Loucy (cell line): Measurements from ENCODE around the gene PMFBP1.

Experiments used
- CTCF ChIP-seq: fragments of 200-600 bp; sonication (generic); conservative IDR thresholded peaks from 2 replicates; pipeline ENCODE4 v1.5.1; 2014; ENCODE audit warnings: mild to moderate bottlenecking, antibody characterized with exemption, low read length
- EZH2phosphoT487 ChIP-seq: fragments of 200-600 bp; IDR thresholded peaks from 2 replicates; pipeline ENCODE4 v1.6.1; 2018; ENCODE audit warnings: antibody characterized with exemption, mild to moderate bottlenecking, moderate library complexity, borderline replicate concordance

DNA sequence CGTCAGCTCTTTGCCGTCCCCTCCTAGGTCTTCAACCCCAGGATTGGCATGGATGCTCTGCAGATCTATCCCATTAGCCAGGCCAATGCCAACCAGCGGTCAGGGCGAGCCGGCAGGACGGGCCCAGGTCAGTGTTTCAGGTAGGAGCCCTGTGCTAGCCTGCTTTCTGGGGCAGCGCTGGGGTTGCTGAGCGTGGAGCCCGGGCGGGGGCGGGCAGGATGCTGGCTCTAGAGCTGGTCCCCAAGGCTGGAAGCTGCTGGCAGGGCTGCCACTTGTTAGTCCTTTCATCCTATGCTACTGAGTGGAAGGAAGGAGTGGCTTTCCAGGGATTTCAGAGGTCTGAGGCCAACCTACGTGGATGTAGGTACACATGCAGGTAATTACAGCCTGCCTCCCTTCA is 66.0 kb downstream of the PMFBP1 start:
- TF ChIP-seq CTCF (no peak), EZH2phosphoT487 (no peak)
